NCI-H524 (cell line): Measurements from ENCODE around the gene KLHL25.

Experiments used
- DNase-seq, 2 experiments: peaks; one replicate each; lab custom pipeline; 2025; lab: John Stamatoyannopoulos, UW

Gene KLHL25

DNA sequence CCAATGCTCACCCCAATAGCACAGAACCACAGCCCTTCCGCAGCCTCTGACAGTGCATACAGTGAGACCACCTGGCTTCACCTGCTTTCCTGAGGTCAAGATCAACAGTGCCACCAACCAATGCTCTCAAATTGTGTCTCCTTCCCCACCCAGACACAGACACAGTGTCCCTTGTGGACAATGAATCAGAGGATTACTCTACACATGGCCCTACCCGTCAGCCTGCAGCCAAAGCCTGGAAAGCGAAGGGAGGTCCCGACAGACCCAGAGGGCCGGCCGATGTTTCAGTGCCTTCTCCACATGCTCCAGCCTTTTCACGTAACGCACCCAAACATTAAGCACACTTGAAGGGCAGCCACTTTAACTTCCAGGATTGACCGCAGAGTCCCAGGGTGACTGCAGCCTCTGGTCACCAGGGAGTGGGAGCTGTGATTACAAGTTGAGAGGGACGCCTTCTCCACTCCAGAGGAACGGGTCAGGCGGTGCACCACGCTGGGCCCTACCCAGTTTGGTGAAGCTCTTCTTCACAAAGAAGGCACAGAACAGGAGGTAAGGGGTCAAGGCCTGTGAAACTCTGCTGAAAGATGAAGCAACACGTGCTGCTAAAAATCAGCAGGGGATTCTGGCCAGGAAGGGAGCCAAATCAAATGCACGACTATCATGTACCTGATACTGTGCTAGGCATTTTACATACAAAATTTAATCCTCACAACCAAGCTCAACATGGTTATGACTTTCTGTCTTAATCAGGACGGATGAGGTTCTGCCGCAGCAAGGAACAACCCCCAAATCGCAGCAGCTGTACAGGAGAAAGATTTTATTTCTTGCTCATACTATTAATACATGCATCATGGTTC, 17.2 kb downstream of the KLHL25 start:
- no peak for DNase-seq

DNA sequence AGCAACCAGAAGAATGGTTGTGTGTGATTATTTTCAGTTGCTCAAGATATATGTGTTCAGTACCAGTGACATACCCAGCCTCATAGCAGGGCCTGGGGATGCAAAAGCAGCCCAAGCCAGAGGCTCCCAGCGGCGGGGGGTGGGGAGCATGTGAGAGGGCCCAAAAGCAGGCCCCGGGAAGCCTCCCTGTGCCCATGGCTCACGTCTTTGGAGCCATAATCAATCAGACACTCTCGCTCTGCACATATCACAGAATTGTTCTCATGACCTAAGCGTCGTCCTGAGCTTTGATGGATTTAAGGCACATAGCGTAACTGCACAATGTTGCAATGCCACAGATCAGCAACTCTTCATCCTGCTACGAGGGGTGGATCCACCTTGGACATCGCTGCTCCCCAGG, 20.8 kb downstream of the KLHL25 start:
- no peak for DNase-seq

DNA sequence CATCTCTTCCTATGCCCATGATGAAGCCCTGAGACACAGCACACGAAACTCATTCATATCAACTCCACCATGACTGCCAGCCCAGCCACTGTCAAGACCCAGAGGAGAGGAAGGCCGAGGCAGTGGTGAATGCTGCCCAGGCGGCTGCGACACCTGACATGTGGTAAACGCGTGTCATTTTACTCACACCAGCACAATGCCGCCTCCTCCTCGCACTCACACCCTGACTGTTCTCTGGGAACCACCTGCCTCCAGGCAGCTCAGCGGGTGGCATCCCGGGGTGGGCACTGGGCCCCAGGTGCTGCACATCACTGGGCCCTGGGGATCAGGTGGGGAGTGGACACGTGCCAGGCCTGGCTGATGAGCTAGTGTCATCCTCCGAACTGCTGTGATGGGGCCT, 21.5 kb downstream of the KLHL25 start:
- DNase-seq = no peak

DNA sequence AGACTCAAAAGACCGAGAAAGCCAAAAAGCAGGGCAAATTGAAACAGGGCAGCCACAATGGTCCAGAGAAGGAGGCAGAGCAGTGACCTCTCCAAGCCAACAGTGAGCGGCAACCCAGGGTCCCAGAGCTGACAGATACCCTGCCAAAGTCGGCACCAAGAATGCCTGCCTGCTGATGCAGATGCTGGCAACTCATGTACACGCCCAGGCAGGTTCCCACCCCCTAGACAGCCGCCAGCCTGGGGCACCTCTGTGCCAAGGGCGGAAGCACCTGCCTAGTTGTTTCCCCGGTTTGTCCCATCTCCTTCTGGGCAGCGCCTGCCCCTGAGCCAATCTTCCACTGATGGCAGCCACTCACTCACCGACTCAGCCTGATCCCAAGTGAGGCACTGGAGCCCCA, 22.1 kb downstream of the KLHL25 start:
- DNase-seq = no peak

DNA sequence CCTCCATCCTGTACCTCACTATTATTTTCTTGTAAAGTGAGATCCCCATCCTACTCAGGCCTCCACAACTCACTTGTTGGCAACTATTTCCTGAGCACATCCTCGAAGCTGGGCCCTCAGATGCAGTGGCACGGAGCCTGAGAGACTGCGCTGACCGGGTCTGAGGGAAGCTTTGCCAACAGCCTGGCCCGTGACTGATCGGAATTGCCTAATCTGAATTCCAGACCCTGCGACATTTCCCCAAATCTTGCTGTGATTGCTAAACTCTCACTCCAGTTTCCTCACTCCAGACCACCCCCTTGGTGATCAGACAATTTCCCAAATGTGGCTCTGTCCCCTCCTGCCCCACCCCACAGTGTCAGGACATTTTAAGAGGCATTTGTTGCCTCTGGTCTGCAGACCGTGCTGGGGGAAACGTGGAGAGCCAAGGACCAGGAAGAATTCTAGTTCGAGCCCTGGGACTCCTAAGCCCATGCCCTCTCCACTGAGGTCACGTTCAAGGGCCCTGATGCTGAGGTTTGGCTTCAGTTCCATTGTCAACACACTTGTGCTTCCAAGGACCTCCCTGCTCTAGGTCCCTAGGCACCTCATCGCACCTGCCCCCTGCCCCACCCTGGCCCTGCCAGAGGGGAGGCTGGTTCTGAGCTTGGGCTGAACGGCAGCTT, 22.8 kb downstream of the KLHL25 start:
- no peak for DNase-seq

DNA sequence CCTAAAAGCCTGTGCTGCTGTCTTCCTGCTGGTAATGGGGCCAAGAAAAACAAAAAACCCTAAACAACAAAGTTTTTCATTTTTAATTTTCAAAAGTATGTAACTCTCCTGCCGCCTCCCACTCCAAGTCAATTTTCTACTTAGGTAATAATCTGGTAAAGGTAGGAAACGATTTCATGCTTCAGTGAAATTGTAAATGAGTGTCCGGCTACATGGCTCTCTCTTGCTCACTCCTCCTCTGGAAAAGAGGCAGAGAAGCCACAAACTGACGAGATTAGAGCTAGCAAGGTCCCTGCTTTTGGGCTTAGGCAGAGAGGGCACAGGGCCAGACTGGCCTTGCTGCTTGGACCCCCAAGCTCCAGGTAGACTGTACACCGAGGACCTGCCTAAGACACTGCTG, 23.5 kb downstream of the KLHL25 start:
- no peak for DNase-seq

DNA sequence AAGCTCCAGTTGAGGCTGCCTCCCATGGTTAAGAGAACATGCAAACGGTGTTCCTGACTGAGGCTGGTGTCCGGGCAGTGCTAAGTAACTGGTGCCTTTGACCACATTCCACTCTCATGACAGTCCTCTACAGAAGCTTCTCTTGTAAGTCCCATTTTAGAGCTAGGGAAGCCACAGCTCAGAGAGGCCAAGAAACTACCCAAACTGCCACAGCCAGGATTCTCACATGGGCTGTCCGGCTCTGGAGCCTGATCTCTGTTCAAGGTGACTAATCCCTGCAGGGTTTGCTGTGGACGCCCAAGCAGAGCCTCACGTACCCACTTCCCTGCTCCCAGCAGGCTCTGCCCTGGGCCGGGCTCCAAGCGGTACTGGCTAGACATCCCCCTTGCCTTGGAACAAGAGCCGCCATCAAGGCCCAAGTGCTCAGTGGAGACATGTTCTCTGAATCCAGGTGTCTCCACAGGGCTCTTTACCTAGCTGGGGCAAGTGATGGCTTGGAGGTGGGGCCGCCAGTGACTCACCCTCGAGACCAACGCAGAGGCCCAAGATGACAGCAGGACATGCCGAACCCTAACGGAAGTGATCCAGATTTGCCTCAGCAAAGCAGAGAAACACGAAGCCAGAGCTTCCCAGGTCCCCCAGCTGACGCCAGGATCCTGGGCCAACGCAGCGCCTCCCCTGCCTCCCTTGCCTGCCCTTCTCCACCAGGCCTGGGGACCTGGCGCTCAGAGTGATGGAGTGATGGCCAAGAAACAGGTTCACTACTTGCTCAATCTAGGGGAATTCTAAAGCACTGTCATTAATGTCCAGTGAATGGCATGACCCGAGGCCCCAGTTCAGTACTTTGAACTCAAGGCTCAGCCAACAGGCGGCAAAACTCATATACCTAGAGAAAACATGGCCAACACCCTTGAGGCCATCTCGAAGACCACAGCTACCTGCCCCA, 24.4 kb downstream of the KLHL25 start:
- DNase-seq = no peak

DNA sequence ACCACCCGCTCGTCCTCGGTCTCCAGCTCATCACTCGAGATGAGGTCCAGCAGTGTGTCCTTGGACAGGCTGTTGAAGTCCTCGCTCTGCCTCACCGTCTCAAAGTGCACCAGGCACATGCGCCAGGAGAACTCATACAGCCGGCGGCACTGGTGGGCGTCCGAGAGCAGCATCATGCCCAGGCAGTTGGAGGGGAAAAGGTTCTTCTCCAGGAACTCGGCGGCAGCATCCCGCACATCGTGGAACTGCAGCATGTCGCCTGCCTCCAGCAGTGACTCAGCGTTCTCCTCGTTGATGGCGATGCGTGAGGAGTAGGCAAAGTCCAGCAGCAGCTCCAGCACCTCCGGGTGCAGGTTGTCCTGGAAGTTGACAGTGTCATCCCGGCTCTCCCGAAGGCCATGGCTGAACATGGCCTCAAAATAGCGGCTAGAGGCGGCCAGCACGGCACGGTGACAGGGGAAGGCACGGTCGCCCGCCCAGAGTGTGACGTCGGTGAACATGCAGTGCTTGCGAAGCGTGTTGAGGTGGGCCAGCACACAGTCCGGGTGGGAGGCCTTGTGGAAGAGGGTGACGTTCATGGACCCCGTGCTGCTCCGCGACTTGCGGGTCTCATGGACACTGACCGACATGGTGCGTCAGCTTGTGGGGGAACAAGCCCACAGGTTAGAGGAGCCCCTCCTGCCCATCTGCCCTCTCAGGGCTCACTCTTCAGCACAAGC, 25.4 kb downstream of the KLHL25 start:
- no peak for DNase-seq

DNA sequence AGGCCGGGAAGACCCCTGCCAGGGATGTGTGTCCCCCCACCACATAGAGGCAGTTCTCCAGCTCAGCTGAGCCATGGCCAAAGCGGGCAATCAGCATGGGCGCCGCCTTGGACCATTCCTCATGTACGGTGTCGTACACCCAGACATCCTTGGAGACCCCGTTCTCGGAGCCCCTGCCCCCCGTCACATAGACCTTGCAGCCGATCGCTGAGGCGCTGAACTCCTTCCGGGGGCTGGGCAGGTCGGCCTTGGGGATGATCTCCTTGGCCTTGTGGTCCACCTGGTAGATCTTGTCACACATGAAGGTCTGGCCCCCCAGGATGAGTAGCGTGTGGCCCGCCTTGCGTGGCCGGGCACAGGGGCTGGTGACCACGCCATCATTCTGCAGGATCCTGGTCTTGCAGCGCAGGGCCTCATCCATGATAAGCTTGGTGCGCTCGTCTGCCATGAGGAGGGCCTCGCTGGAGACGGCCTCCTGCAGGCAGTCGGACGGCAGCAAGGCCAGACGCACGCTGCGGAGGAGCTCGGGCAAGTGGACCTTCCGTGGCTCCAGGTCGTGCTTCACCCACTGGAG, 26.0 kb downstream of the KLHL25 start:
- no peak for DNase-seq

DNA sequence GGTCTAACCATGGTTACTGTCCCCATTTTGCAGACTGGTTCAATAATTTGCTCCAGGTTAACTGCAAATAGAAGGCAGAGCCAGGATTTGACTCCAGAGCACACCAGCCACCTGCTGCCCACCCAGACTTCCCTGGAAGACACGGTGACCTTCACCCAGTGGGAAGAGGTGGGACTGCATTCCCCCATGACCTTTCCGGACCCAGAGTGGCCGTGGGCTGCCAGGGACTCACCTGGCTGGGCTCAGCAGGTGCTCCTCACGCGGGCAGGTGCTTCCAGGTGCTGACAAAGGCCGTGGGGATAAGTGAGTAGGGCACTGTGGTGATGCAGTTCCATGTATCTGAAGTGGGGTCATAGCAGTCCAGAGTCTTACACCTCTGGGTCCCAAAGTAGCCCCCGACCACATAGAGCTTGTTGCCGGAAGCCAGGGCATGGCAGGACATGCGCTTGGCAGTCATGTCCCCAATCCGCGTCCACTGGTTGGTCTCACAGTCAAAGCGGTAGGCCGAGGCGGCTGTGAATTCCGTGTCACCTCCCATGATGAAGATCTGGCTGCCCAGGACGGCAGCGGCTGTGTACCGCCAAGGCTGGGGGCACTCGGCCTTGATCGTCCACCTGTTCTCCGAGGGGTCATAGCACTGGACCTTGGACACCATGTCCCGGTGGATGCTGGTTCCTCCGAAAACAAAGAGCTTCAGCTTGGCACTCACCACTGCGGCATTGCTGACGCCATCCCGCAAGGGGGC, 26.8 kb downstream of the KLHL25 start:
- no peak for DNase-seq

DNA sequence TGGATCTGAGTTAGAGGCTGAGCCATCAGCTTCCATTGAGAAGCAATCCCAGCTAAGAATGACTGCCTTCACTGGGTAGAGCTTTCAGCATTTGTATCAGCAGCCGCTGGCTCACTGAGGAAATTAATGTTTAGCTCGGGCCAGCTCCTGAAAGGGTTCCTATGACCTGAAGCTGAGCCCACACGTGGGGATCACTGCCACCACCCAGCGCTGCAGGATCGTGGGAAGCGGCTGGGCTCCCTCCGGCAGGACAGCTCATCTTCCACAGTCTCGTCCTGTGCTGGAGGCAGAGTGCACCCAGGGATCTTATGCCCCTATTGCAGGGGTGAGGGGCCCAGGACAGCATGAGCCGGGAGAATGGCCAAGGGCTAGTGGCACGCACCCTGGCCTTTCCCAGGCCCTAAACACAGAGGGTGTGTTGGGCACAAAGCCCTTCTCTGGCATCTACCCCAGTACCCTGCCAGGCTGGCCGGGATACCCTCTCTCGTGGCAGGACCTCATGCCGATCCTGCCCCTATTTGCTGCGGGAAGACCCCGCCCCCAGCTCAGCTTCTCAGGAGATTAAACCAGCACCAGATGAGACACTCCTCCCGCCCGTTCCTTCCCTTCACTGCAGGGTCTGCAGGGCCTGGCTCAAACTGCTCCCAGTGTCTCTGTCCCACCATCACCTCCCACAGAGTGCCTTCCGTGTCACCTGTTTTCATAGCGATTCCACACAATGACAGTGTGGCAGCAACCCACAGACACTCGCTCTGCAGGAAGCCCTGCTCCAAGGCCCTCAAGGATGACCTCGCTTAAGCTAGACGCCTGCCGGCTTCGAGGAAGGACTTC, 28.5 kb downstream of the KLHL25 start:
- DNase-seq = peak in 1 of 2 experiments; percentile 58

DNA sequence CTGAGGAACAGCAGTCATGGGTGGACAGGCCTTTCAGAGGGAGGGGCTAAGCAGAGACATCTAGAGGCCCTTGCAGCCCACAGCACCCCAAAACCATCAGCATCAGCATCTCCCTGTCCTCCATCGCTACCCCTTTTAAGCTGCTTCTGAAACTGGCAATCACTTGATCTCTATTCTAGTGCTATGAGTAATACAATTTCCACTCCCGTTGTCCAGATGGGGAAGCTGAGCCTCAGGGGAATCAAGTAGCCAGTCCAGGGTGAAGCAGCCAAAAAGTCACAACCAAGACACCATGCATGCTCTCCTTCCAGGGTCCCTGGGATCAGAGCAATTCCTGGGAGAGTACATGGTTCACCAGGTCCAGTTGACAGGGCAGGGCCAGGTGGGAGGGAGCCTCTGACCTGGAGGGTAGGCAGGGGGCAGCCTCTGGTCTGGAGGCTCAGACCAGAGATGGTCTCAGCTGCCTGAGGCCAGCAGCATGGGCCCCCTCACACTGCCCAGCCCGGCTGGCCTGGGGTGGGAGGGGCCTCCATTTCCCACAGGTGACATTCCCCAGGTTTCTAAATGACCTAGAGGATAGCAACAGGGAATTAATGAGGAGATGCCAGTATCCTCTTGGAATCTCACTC, 30.0 kb downstream of the KLHL25 start:
- DNase-seq = peak in 1 of 2 experiments; percentile 38

DNA sequence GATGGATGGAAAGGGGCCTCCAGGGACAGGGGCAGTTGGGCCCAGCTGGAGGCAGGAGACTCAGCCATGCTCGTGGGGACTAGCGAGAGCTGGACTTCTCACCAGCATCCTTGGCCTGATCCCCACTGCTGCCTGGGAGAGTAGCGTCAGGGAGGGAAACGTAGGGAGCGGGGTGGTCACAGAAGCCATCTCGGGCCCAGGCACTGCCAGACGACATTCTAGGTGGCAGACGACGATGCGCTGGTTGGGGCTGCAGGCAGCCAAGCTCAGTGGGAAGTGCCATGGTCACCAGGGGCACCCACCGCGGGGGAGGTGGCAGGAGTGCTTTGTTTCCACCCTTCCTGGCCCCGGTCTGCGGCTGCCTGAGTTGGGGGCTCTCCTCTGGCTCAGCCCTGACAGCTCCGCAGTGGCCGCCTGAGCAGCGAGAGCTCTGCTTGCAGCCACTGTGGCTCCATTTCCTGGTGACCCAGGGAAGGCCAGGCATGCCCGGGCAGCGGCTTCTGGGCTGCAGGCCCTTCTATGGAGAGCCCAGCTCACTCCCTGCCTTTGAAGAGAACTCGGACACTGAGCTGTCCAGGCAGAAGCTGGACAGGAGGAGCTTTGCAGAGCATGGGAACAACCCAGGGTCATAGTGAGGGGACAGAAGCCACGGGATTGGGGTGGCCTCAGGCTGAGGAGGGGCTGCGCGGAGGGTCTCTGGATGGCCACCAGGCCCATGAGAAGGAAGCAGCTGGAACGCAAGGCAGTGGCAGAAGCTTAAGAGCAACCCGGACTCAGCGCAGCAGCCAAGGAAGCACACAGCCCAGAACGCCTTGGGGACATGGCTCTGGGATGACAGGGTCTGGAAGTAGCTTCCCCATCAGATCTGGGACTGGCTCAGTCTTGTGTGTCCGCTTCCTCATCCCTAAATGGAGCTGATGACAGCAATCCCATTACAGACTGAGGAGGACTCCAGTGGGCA, 30.8 kb downstream of the KLHL25 start:
- no peak for DNase-seq

DNA sequence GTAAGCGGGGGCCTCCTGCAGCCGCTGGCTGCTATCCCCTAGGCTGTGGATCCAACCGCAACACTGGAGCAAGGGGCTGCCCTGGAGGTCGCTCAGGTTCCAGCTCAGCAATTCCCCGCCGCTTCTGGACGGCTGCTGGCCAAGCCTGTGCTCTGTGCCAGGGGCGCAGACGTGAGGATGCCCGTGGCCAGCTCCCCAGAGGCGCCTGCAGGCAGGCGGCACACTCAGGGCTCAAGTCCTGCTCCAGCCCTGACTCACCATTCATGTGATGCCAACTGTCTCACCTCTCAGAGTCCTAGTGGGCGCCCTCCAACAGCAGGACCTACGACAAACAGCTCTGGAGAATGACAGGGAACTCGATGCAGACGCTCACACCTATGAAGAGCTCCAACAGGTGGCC, 31.6 kb downstream of the KLHL25 start:
- DNase-seq = no peak

DNA sequence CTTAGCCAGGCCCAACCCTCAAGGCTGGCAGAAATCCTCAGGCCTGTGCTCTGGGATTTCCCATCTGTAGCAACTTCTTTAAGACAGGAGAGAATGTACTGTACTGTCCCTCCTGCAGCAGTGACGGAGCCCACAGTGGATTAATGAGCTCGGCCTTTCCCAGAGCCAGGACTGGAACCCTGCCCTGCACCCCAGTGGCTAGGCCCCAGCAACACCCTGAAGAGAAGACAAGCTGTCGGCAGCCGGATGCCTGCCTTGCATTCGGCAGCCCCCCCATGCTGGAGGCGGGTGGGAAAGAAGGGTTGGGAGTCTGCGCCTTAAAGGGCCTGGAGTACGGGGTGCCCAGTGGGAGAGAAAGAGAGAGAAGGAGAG, 32.0 kb downstream of the KLHL25 start:
- DNase-seq = no peak

DNA sequence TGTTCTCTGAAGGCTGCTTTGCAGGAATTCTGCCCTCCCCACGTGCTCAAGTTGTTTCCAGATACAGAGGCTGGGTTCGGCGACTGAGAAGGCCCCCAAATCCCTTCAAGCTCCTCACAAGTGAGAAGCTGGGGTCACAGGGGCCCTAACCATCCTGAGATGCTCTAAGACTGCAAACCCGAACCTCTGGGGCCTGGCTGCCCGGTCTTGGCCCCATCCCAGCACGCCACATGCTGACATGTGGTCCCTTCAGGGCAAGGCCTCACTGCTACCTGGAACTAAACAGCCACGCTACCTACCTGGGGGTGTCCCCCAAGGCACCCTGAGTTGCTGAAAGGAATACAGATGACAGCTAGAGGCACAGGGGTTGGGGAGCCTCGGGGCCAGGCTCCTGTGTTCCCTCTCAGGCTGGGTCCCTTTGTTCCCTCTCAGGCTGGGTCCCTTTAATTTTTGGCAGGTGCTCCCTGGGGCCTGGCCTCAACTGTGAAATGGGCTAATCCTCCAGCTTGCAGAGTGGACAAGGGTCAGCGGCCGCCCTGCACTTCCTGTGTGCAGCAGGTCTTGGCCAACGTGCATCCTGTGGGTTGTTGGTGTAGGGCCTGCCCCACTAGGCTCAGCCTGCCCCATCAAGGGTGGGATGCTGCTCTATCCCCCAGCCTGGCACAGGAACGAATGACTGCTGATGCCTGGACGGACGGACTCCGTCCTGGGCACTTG, 32.5 kb downstream of the KLHL25 start:
- DNase-seq = no peak

DNA sequence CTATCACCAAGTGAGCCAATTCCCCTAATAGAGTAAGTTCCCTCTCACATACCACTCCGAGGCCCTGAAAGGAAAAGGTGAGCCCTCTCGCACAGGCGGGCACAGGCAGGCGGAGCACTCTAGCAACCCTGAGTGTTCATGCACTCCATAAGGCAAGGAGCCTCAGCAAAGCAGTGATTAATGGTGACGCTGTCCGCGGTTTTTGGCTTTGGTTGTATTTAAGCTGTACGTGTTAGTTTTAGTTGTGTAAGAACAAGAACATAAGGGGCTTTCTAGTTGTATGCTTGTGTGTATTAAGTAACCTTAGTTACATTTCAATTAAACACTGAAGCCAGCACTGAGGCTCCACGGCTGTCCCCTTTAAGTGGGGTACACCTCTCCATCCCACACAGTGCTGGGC, 33.1 kb downstream of the KLHL25 start:
- DNase-seq = peak in 1 of 2 experiments; percentile 9
